ENCODE data around the gene CASP7.

DNA sequence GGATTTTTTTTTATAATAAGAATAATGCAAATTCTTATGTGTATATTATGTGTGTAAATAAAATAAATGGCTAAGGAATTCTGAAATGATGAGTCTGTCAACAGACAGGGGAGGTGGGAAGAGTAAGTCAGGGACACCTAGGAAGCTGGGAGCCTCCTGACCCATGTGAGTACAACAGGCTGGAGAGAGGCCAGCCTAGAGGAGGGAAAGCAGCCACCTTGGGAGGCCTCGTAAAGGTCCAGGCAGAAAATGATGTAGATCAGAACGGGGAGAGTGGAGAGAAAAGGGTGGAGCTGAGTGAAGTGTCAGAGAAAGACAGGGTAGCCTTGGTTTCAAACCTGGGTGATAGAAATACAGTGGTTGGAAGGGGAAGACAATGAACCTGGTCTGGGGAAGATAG lies 22.8 kb upstream of the CASP7 start:
- TF ChIP-seq, protein P1, sequence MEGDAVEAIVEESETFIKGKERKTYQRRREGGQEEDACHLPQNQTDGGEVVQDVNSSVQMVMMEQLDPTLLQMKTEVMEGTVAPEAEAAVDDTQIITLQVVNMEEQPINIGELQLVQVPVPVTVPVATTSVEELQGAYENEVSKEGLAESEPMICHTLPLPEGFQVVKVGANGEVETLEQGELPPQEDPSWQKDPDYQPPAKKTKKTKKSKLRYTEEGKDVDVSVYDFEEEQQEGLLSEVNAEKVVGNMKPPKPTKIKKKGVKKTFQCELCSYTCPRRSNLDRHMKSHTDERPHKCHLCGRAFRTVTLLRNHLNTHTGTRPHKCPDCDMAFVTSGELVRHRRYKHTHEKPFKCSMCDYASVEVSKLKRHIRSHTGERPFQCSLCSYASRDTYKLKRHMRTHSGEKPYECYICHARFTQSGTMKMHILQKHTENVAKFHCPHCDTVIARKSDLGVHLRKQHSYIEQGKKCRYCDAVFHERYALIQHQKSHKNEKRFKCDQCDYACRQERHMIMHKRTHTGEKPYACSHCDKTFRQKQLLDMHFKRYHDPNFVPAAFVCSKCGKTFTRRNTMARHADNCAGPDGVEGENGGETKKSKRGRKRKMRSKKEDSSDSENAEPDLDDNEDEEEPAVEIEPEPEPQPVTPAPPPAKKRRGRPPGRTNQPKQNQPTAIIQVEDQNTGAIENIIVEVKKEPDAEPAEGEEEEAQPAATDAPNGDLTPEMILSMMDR (IDR thresholded peaks at IDR 0.05) = no peak
- TF ChIP-seq POLR2A (IDR thresholded peaks at IDR 0.05) = no peak
